GM19238 (cell line): ENCODE measurements around the gene TOMM7.

Experiments used
- DNase-seq: peaks from one replicate; pipeline ENCODE4 v3.0.0; 2011; ENCODE audit warnings: low spot score; ENCODE audit not compliant: insufficient read length

The TOMM7 gene

DNA sequence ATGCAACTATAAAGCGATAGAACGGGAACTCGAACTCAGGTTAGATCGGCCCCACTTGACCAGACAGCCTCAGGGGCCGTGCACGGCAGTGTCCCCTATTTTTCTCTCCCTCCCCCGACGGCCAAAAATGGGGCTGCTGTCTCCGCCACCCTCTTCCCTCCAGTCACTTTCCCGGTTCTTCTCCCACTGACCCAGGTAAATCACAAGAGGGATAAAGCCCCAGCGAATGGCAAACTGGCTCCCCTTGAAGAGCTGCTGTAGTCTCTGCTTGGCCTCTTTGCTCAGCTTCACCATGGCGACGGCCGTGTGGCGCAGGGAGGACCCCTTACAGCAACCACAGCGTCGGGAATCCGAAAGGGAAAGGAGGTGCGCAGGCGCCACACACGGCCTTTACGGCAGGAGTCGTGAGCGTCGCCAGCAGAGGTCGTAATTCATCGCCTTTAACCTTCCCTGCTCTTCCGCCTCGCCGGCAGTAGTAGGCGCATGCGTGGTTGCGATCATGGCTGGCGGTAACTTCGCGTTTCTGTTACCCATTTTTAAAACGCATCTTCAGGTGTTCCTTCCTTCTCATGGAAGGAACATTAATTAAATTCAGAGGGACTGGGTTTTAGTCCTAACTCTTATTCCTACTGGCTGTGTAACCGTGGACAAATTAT lies at the start of gene TOMM7:
Gene TOMM7 (minus strand): TSS at position 364 of the 656 bp plus-strand sequence. CDS start 70 bp downstream, at position 294.
- peak; percentile 85 for DNase-seq

- no peak for DNase-seq
These were observed 49.6 kb upstream of the TOMM7 start for GRCh38 chr7:22872096-22872807.

DNA sequence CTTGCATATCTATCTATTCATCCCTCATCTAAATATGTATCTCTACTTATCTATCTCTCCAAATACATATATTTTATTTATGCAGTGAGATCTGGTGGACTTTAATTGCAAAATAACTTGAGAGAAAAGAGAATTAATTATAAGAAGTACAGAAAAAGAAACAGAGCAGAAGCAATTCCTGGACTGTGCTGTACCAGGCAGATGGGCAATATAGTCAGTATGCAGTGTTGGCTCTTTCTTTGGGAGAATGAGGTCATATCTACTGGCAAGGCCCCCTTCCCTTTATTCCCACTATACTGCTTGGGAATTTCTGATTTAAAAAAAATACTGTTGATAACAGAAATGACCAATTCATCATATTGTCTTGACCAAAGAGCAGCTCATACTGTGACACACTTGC lies 49.0 kb upstream of the TOMM7 start:
- no peak for DNase-seq

GRCh38 chr7:22868509-22868908 lies 45.9 kb upstream of the TOMM7 start:
- no peak for DNase-seq

GRCh38 chr7:22867589-22867988 lies 44.9 kb upstream of the TOMM7 start:
- no peak for DNase-seq

- DNase-seq: no peak
These were observed 44.4 kb upstream of the TOMM7 start for GRCh38 chr7:22867003-22867402.

- no peak for DNase-seq
These were observed 42.9 kb upstream of the TOMM7 start for GRCh38 chr7:22865602-22865960.

DNA sequence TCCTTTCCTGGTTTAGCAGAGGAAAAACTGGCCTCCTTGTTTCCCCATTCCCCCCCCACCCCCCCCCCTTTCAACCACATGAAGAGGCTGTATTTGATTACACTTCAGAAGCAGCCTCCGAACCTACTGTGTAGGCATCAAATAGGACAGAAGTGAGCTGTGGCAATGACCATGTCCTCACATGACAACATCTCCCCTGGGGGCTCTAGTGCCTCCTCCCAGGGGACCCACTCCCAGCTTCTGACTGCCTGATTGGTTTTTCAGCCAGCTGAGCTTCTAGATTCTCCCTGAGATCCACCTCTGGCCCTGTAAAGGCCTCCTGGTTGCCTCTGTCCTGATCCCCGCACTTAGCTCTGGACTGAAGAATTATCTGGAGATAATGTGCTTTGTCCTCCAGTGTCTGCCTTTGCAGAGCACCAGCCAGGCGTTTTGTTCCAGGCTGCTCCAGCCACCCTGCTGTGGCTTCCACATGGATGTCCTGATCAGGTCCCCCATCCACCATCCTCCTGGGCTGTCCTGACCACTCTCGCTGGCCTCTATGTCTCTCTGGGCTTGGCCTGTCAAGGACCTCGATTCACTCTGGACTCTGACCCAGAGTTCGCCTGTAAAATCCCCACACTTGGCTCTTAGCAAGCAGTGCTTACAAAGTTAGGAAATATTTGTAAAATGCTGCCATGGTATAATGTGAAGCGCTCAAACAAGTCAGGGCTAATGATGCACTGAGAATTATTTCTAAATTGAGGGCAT lies 42.4 kb upstream of the TOMM7 start:
- no peak for DNase-seq

DNA sequence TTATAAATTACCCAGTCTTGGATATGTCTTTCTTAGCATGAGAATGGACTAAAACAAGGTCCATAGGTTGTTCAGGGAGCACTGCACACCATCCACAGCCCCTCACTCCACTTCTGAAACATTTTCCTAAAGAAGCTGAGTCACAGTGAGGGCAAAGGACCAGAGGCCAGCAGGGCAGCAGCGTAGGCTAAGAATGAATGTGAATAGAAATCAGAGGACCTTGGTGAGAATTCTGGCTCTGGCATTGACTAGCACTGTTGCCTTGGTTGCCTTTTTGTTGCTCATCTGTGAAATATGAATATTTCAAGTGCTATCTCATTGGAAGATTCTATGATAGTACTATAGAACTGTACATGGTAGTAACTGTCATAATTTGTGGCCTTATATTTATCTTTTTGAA lies 41.7 kb upstream of the TOMM7 start:
- DNase-seq: no peak

- DNase-seq: no peak
These were observed 40.7 kb upstream of the TOMM7 start for GRCh38 chr7:22863156-22863899.

DNA sequence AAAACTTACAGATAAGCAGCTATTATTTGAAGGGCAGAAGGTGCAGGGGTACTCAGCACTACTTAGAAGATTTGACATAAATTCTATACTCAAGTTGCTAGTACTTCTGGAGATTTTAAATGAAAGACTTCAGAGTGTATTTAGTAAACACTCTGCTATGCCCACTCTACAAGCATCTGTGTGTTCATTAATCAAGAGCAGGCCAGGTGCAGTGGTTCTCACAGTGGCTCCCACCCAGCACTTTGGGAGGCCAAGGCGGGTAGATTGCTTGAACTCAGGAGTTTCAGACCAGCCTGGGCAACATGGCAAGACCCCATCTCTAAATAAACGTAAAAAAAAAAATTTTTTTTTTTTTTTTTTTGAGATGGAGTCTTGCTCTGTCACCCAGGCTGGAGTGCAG lies 38.9 kb upstream of the TOMM7 start:
- no peak for DNase-seq

DNA sequence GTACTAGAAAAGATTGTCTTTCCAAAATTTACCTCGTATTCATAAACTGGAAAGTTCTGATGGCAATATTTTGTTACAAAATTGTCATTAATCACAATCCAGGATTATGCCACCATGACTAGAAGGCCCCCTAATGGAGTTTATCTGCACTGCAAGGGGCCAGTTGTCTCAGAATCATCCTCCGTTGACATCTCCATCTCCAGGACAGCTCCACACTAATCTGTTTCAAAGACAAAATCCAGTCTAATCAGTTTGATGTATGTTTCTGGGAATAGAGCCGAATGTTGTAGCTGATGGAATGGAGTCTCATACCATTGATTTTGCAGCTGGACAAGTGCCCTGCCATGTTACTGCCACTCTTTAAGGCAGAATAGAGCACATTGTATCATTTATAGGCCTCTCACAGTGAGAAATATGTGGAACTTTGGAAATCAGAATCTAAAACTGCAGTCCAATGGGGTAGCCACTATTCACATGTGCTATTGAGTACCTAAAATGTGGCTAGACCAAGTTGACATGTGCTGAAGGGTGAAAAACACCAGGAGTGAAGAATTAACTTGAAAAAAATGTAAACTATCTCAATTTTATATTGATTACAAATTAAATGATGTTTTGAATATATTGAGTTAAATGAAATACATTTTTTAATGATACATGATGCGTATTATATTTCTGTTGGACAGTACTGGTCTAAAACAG lies 38.3 kb upstream of the TOMM7 start:
- no peak for DNase-seq

- no peak for DNase-seq
These were observed 37.7 kb upstream of the TOMM7 start for GRCh38 chr7:22860337-22860736.

DNA sequence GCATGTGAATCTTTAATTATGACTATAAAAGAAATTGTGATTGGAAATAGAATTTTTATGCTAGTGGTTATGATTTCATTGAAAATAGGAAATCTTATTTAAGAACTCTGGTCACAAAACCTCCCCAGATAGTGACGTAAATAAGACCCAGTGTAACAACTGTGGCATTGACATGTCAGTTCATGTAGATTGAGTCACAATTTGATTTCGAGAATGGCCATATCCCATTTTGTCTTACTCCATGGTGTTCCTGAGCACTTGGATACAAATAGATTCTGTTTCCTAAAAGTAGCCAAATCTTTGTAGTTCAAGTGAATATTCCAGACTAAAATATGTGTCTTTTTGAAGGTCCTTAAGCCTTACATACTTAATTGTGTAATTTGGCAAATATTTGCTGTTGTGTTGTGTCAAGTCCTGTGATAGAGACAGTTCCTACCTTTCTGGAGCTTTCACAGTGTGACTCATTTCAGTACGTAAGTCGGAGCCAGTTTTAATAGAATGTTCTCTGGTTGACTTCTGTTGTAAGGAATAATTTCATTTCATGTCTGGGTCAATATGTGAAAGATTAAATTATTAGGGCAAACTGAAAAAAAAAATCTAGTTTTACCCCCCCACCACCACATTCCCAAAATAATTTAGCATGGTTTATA lies 37.1 kb upstream of the TOMM7 start:
- no peak for DNase-seq

- DNase-seq: no peak
These were observed 36.3 kb upstream of the TOMM7 start for GRCh38 chr7:22858640-22859561.

- DNase-seq: no peak
These were observed 35.6 kb upstream of the TOMM7 start for GRCh38 chr7:22858274-22858639.

DNA sequence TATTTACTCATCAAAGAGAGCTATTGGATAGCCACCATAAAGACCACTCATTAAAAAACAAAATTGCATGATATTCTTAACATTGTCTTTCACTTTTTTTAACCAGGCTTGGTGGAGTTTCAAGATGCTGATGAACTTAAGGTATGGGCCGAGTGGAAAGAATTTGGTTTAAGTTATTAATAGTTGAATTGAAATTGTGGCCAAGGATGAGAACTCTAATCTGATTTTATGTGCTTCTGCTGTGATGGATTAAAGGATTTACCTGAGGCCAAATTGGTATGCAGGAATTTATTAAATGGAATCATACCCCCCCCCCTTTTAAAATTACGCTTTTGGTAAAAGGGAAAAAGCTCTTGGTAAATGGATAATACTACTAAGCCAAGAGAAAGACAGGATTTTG lies 33.8 kb upstream of the TOMM7 start:
- DNase-seq: no peak

DNA sequence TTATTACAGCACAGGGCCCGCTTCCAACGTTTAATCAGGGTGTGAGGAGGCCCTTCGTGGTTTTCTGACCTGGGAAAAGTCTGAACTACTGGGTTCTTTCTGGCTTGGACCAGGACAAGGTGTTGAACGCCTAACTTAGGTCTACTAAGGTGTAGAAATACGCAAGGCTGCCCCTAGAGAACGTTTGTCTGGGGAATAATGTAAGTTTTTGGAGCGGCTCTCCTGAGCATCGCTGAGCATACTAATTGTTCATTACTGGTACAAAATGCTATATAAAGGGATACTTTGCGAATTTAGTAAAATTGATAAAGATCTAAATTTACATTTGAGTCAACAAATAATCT lies 32.4 kb upstream of the TOMM7 start:
- no peak for DNase-seq

GRCh38 chr7:22854158-22855048 lies 31.8 kb upstream of the TOMM7 start:
- DNase-seq: peak; percentile 88
